NOMO-1 (cell line): ENCODE measurements around the gene NFIX.

Experiments used
- DNase-seq, 2 experiments: peaks; one replicate each; lab custom pipeline; 2025; ENCODE audit not compliant: unreplicated experiment in 2 of 2; lab: John Stamatoyannopoulos, UW

The NFIX gene

GRCh38 chr19:13033819-13034611, 38.7 kb downstream of the NFIX start:
- peak; percentile 8 to 21 for DNase-seq

- DNase-seq = no peak
These were observed 39.4 kb downstream of the NFIX start for GRCh38 chr19:13034636-13035035.

GRCh38 chr19:13035820-13036365, 40.6 kb downstream of the NFIX start:
- no peak for DNase-seq

GRCh38 chr19:13036366-13036976, 41.2 kb downstream of the NFIX start:
- no peak for DNase-seq

GRCh38 chr19:13037161-13037560, 41.9 kb downstream of the NFIX start:
- no peak for DNase-seq

- no peak for DNase-seq
These were observed 42.5 kb downstream of the NFIX start for GRCh38 chr19:13037731-13038130.

- DNase-seq = no peak
These were observed 43.3 kb downstream of the NFIX start for GRCh38 chr19:13038306-13039210.

GRCh38 chr19:13039211-13039789, 44.0 kb downstream of the NFIX start:
- no peak for DNase-seq

GRCh38 chr19:13040232-13040947, 45.1 kb downstream of the NFIX start:
- no peak for DNase-seq

- no peak for DNase-seq
These were observed 45.6 kb downstream of the NFIX start for GRCh38 chr19:13040948-13041292.

- DNase-seq = no peak
These were observed 47.3 kb downstream of the NFIX start for GRCh38 chr19:13042443-13043130.

- DNase-seq = no peak
These were observed 48.0 kb downstream of the NFIX start for GRCh38 chr19:13043285-13043684.

GRCh38 chr19:13044231-13044836, 49.1 kb downstream of the NFIX start:
- no peak for DNase-seq

GRCh38 chr19:13045812-13046211, 50.5 kb downstream of the NFIX start:
- DNase-seq = no peak

GRCh38 chr19:13047374-13047773, 52.1 kb downstream of the NFIX start:
- no peak for DNase-seq

- no peak for DNase-seq
These were observed 55.0 kb downstream of the NFIX start for GRCh38 chr19:13050274-13050673.

- no peak for DNase-seq
These were observed 56.4 kb downstream of the NFIX start for GRCh38 chr19:13051557-13052165.

- DNase-seq = no peak
These were observed 57.3 kb downstream of the NFIX start for GRCh38 chr19:13052447-13053175.
